ENCODE measurements around the gene FUT1. TPM values are rescaled to one million over a fixed set of nuclear protein-coding genes. Genes with fewer than 3 reads are reported as not detected.

FUT1 gene
- total RNA-seq, 4 donors from 2014 or later = 0.83 to 2.5 (median 2.1) TPM

- TF ChIP-seq POLR2AphosphoS5 (IDR thresholded peaks at IDR 0.05) (peak in 1 of 2 donors; percentile 29), CTCF (IDR thresholded peaks at IDR 0.05) (peak; percentile 38 to 66 (median 53)), POLR2A (IDR thresholded peaks at IDR 0.05; ENCODE audit: low read depth) (no peak), EP300 (IDR thresholded peaks at IDR 0.05) (no peak)
- peak; percentile 96 for DNase-seq (ENCODE audit: extremely low spot score)
These were observed 13.7 kb downstream of the FUT1 start for GRCh38 chr19:48738557-48739403.

DNA sequence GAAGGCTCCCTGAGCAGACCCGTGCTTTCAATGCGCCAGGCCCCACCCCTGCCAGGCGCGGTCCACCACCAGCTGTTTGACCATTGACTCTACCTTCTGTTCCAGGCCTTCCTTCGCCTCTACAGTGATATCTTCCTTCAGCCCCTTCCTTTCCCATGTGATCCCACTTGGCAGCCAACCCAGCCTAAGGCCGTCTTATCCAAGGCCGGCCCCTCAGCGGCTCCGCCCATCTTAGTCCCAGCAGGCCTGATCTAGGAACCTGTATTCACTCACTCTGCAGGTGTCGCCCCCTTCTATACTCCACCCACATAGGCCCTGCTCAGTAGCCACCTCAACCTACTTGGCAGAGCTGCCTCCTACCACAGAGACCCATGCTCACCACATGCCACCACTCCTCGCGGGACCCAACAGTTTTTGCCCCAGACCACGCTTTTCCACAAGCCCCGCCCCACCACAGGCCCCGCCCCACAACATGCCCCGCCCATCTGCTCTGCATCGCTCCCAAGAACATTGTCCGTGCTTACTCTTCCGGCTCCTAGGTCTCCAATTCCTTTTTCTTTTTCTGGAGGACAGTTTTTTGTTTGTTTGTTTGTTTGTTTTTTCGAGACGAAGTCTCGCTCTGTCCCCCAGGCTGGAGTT, 15.0 kb downstream of the FUT1 start:
- Histone ChIP-seq H3K36me3 (peaks cover 0 to 36% (median 1%) of the 10 kb centered on the region in 4 donors), H3K4me1 (peaks cover 6 to 39% (median 35%) of the 10 kb centered on the region in 4 donors), H3K27me3 (peaks cover 0 to 12% (median 2%) of the 10 kb centered on the region in 4 donors), H3K4me3 (peak overlapping the region in 2 of 4 donors; percentile 67 to 77), H3K27ac (replicated peaks in 1 of 4) (no peak overlapping the region), H3K9me3 (no peaks in the 10 kb centered on the region)
- DNase-seq (ENCODE audit: extremely low spot score) = no peak
- TF ChIP-seq POLR2AphosphoS5 (IDR thresholded peaks at IDR 0.05) (no peak), EP300 (IDR thresholded peaks at IDR 0.05) (no peak), POLR2A (IDR thresholded peaks at IDR 0.05; ENCODE audit: low read depth) (no peak), CTCF (IDR thresholded peaks at IDR 0.05) (no peak)
- intact Hi-C loops (cut with DNase I) = no loop called here
- 57% methylated on average over 22 of the region's 22 CpGs for WGBS

More at GRCh38 chr19:48738557-48739403, 13.7 kb downstream of the FUT1 start:
- H3K36me3 ChIP-seq = peaks cover 0 to 23% (median 0%) of the 10 kb centered on the region in 4 donors
- H3K4me3 ChIP-seq = peak overlapping the region; percentile 60 to 77 (median 66)
- intact Hi-C loops (cut with DNase I) = loop anchor here (2.0 kb wide), 1 partner anchor 64 kb away; no protein-coding TSS in a partner anchor
- peaks cover 6 to 39% (median 35%) of the 10 kb centered on the region in 4 donors for H3K4me1 ChIP-seq
- 15% methylated on average over 4 of the region's 96 CpGs for WGBS
- peaks cover 0 to 12% (median 2%) of the 10 kb centered on the region in 4 donors for H3K27me3 ChIP-seq
- H3K27ac ChIP-seq (replicated peaks in 1 of 4) = peak overlapping the region; percentile 70 to 82 (median 75)
- H3K9me3 ChIP-seq = no peaks in the 10 kb centered on the region

DNA sequence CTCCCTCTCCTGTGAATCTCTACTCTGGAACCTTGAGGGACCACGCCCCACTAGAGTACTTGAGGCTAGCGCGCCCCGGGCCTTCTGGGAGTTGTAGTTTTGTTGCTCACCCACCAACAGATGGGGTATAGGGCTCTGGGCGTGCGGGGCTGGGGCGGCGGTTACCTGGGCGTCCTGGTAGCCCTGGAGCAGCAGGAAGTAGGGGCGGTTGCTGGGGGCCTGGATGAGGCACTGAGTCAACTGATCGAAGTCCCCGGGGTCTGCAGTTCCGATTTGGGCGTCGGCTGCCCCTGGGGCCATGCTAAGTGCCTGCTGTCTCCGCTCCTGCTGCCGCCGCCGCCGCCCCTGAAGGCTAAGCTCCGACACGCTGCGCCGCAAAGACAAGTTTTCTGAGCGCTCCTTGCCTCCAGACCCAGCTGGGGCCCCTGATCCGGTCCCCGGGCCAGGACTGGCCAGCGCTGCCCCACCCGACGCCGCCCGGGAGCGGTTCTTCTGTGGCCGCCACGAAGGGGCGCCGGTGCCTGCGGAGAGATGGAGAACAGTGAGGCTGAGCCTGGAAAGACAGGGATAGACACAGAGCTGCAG, 17.3 kb downstream of the FUT1 start:
- TF ChIP-seq POLR2AphosphoS5 (IDR thresholded peaks at IDR 0.05) (no peak), POLR2A (IDR thresholded peaks at IDR 0.05; ENCODE audit: low read depth) (no peak), EP300 (IDR thresholded peaks at IDR 0.05) (no peak), CTCF (IDR thresholded peaks at IDR 0.05) (no peak)
- intact Hi-C loops (cut with DNase I) = no loop called here
- H3K4me3 ChIP-seq = no peak overlapping the region
- DNase-seq (ENCODE audit: extremely low spot score) = no peak
- no peak overlapping the region for H3K27ac ChIP-seq (replicated peaks in 1 of 4)
- H3K4me1 ChIP-seq = peaks cover 6 to 27% (median 22%) of the 10 kb centered on the region in 4 donors
- peaks cover 0 to 19% (median 2%) of the 10 kb centered on the region in 4 donors for H3K27me3 ChIP-seq
- WGBS = 53% methylated on average over 29 of the region's 38 CpGs
- no peaks in the 10 kb centered on the region for H3K9me3 ChIP-seq
- peaks cover 0 to 55% (median 1%) of the 10 kb centered on the region in 4 donors for H3K36me3 ChIP-seq

- DNase-seq (ENCODE audit: extremely low spot score) = no peak
- TF ChIP-seq POLR2A (IDR thresholded peaks at IDR 0.05; ENCODE audit: low read depth) = no peak
- no peak for TF ChIP-seq EP300 (IDR thresholded peaks at IDR 0.05)
- TF ChIP-seq POLR2AphosphoS5 (IDR thresholded peaks at IDR 0.05) = no peak
- TF ChIP-seq CTCF (IDR thresholded peaks at IDR 0.05) = no peak
- no peak overlapping the region for H3K27ac ChIP-seq (replicated peaks in 1 of 4)
- H3K4me3 ChIP-seq = no peak overlapping the region
- H3K36me3 ChIP-seq = peaks cover 0 to 60% (median 1%) of the 10 kb centered on the region in 4 donors
- 95% methylated on average over 9 of the region's 9 CpGs for WGBS
- H3K27me3 ChIP-seq = peaks cover 0 to 24% (median 2%) of the 10 kb centered on the region in 4 donors
- peaks cover 6 to 22% (median 17%) of the 10 kb centered on the region in 4 donors for H3K4me1 ChIP-seq
- H3K9me3 ChIP-seq = no peaks in the 10 kb centered on the region
- intact Hi-C loops (cut with DNase I) = no loop called here
These were observed 17.8 kb downstream of the FUT1 start for GRCh38 chr19:48734625-48735024.
